ENCODE data around the gene NRROS.

DNA sequence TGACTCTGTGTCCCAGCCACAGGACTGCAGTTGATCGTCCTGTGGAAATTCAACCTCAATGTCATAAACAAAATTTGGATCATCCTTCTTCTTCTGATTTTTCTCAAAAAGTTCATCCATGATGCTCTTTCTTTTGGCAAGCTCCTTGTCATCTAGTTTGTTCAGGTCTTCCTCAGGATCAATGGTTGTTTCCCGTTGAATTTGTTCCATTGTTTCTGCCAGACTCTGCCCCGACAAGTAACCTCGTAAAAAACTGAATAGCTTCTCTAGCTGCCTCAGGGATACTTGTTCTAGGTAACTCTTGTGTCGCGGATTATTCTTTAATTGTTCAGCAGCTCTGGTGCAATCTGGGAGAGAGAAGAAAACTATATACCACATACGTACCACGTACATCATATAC, 68.1 kb downstream of the NRROS start:
- TF ChIP-seq, protein P1, sequence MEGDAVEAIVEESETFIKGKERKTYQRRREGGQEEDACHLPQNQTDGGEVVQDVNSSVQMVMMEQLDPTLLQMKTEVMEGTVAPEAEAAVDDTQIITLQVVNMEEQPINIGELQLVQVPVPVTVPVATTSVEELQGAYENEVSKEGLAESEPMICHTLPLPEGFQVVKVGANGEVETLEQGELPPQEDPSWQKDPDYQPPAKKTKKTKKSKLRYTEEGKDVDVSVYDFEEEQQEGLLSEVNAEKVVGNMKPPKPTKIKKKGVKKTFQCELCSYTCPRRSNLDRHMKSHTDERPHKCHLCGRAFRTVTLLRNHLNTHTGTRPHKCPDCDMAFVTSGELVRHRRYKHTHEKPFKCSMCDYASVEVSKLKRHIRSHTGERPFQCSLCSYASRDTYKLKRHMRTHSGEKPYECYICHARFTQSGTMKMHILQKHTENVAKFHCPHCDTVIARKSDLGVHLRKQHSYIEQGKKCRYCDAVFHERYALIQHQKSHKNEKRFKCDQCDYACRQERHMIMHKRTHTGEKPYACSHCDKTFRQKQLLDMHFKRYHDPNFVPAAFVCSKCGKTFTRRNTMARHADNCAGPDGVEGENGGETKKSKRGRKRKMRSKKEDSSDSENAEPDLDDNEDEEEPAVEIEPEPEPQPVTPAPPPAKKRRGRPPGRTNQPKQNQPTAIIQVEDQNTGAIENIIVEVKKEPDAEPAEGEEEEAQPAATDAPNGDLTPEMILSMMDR (conservative IDR thresholded peaks at IDR 0.05; ENCODE audit: low read depth, low read length), result no peak
- TF ChIP-seq EZH2 (IDR thresholded peaks at IDR 0.05; ENCODE audit: low read length, unreplicated experiment) (no peak), EZH2phosphoT487 (IDR thresholded peaks at IDR 0.05; ENCODE audit: borderline replicate concordance, low read length) (no peak)

Data from PC-3 (cell line).